ENCODE data around the gene RAPGEF1. TPM values are rescaled to one million over a fixed set of nuclear protein-coding genes. Genes with fewer than 3 reads are reported as not detected.

RAPGEF1 gene
- total and polyA plus RNA-seq, 2 of the 13 experiments (the other 11 are each of a cell fraction or from before 2014, with no cell fraction given), result 21.2 to 38.9 TPM

- BruUV-seq (replicated peaks), result no TSS peak
Observed at GRCh38 chr9:131559421-131560000, 180.4 kb downstream of the RAPGEF1 start.

More at GRCh38 chr9:131559421-131560000, 180.4 kb downstream of the RAPGEF1 start:
- Histone ChIP-seq H3K4me2 (ENCODE audit: low read depth, low read length) (no peak overlapping the region), H3K4me1 (ENCODE audit: insufficient read depth, low read length) (peaks cover 5% of the 10 kb centered on the region; the same call in 1 of the 2 replicates), H2AFZ (ENCODE audit: low read length) (no peak overlapping the region), H3K4me3 (replicated peaks in 1 of 3; ENCODE audit: insufficient read depth in 1 of 3, low read depth in 2 of 3, low read length in 3 of 3) (no peak overlapping the region), H3K36me3 (replicated peaks in 1 of 2; ENCODE audit: control insufficient read depth in 1 of 2, insufficient read depth in 2 of 2, low read length in 2 of 2) (no peaks in the 10 kb centered on the region), H3K79me2 (ENCODE audit: insufficient read depth, low read length) (no peaks in the 10 kb centered on the region), H3K27me3 (ENCODE audit: control insufficient read depth in 1 of 2, insufficient read depth in 2 of 2, low read length in 2 of 2) (peaks cover 2 to 20% of the 10 kb centered on the region in 2 experiments; a peak in 2 of 5 replicates), H3K9me3 (ENCODE audit: low read length) (no peaks in the 10 kb centered on the region), H3K27ac (ENCODE audit: extremely low read length, insufficient read depth, low read length) (no peak overlapping the region), H3K9ac (ENCODE audit: insufficient read depth, low read depth, low read length) (no peak overlapping the region), H4K20me1 (ENCODE audit: insufficient read depth, low read length) (no peaks in the 10 kb centered on the region)
- 89% methylated on average over 1 of the region's 1 CpG for WGBS (ENCODE audit: low lambda C conversion rate)
- DNase-seq (ENCODE audit: low spot score), result no peak
- ATAC-seq, result no peak
- TF ChIP-seq ZMAT3 (CRISPR knock-in tag; conservative IDR thresholded peaks at IDR 0.05), result no peak
- 0 out of 2 replicates have a peak, but pooled peaks have one; percentile 16 for TF ChIP-seq CTCF (CRISPR knock-in tag; IDR thresholded peaks at IDR 0.05)
- ChIA-PET POLR2A (no interaction called here), CTCF (ENCODE audit: low intra/inter-chr PET ratio, low total read pairs) (no interaction called here)
- intact Hi-C loops (cut with micrococcal nuclease; ENCODE audit: unreplicated experiment), result no loop called here
- no peak for FAIRE-seq
- in situ Hi-C loops (cut with HindIII; ENCODE audit: extremely low pct_ligation_motif_present, low pct_unique_long_range_greater_than_20kb), result no loop called here
